ENCODE results near the gene PPP2R5C.

The PPP2R5C gene

DNA sequence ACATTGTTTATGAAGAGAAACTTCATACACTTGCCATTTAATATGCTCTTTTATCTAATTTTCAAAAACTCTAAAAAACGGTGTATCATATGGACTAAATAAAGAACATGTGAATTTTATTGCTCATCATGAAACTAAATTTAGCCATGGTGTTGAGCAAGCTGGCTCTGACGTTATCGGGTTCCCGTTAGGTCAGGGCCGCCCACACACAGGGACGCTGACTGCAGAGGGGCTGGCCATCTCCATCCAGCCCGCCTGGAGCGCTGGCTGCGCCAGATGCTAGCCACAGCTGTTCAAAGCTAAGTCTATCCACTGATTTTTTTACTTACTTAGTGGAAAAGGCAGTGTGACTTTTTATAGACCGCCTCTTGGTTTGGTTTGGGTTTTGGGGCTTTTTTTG, 166.3 kb downstream of the PPP2R5C start:
- peak; percentile 90 for DNase-seq (ENCODE audit: low read depth, low spot score)
- in situ Hi-C loops (cut with HindIII; ENCODE audit: low sequenced_read_pairs), result no loop called here

DNA sequence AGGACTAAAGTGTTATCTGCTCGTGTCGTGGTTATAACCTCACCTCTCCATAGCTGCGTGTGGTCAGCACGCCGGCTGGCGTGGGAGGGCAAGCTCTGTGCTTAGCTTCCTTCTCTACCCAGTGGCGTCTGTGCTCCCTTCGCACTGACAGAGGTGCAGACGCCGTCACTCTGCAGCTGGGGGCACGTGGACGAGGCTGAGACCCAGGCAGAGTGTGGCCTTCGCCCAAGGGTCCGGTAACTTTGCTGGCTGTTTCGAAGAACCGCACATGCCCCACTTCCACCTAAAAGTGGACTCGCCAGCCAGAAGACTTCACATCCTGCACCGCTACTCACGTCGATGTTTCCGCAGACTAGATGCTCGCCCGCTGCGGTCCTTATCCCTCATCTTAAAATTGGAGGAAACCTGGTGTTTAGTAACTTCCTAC, 166.9 kb downstream of the PPP2R5C start:
- DNase-seq (ENCODE audit: low read depth, low spot score), result no peak
- in situ Hi-C loops (cut with HindIII; ENCODE audit: low sequenced_read_pairs), result no loop called here
- no peak overlapping the region for H3K4me3 ChIP-seq (ENCODE audit: low read depth, low read length)
- TF ChIP-seq, protein P1, sequence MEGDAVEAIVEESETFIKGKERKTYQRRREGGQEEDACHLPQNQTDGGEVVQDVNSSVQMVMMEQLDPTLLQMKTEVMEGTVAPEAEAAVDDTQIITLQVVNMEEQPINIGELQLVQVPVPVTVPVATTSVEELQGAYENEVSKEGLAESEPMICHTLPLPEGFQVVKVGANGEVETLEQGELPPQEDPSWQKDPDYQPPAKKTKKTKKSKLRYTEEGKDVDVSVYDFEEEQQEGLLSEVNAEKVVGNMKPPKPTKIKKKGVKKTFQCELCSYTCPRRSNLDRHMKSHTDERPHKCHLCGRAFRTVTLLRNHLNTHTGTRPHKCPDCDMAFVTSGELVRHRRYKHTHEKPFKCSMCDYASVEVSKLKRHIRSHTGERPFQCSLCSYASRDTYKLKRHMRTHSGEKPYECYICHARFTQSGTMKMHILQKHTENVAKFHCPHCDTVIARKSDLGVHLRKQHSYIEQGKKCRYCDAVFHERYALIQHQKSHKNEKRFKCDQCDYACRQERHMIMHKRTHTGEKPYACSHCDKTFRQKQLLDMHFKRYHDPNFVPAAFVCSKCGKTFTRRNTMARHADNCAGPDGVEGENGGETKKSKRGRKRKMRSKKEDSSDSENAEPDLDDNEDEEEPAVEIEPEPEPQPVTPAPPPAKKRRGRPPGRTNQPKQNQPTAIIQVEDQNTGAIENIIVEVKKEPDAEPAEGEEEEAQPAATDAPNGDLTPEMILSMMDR (IDR thresholded peaks at IDR 0.05; ENCODE audit: low read depth, low read length), result no peak

More for the DNA sequence above, 166.3 kb downstream of the PPP2R5C start:
- TF ChIP-seq, protein P1 (IDR thresholded peaks at IDR 0.05; ENCODE audit: low read depth, low read length), result no peak
- no peak overlapping the region for H3K4me3 ChIP-seq (ENCODE audit: low read depth, low read length)

DNA sequence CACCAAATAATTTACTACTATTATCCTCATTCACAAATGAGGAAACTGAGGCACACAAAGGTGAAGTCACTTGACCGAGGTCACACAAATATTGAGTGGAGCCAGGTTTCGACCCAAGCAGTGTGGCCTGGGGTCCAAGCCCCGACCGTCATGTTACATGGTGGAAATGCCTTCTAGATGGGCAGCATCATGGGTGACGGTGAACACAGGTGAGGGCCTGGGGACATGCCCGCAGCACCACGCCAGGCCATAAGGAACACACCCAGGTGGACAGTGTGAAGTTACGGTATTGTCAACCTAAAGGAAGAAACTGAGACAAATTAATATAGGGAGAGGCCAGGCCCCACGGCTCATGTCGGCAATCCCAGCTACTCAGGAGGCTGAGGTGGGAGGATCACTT, 167.6 kb downstream of the PPP2R5C start:
- H3K4me3 ChIP-seq (ENCODE audit: low read depth, low read length), result no peak overlapping the region
- no peak for DNase-seq (ENCODE audit: low read depth, low spot score)
- in situ Hi-C loops (cut with HindIII; ENCODE audit: low sequenced_read_pairs), result no loop called here
- TF ChIP-seq, protein P1 (IDR thresholded peaks at IDR 0.05; ENCODE audit: low read depth, low read length), result no peak

DNA sequence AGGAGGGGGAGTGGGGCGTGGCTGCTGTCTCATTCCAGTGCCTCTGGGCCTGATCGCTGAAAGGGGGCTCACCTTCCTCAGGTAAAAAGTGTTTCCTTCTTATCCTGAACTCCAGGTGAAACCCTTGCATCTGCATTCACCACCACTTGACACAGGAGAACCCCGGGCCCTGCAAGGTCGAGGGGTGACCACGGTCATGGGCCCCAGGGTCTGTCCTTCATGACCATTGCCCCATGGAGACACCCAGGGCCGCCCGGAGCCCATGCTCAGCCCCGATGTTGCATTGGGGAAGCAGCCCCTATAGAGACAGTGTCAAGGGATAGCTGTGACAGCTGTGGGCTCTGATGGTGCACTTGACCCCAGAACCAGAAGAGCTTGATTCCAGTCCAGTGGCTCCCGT, 168.4 kb downstream of the PPP2R5C start:
- TF ChIP-seq, protein P1 (IDR thresholded peaks at IDR 0.05; ENCODE audit: low read depth, low read length), result no peak
- in situ Hi-C loops (cut with HindIII; ENCODE audit: low sequenced_read_pairs), result no loop called here
- H3K4me3 ChIP-seq (ENCODE audit: low read depth, low read length), result no peak overlapping the region
- no peak for DNase-seq (ENCODE audit: low read depth, low spot score)

DNA sequence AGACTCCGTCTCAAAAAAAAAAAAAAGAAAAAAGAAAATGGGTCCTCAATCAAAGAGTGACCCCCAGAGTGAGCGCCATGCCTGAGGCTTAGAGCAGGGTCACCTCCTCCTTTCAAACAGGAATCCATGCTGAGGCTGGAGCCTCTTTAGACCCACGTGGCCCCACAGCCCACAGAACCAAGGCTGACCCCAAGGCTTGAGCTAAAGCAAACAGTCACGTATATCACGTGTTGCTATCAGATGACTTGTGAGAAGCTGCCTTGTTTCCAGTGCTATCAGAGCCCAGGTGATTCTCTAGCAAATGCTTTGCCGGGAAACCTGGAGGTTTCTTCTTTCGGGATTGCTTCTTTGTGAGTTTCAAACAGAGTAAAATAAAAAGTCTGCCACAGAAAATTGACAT, 171.2 kb downstream of the PPP2R5C start:
- in situ Hi-C loops (cut with HindIII; ENCODE audit: low sequenced_read_pairs), result no loop called here
- H3K4me3 ChIP-seq (ENCODE audit: low read depth, low read length), result no peak overlapping the region
- no peak for DNase-seq (ENCODE audit: low read depth, low spot score)

DNA sequence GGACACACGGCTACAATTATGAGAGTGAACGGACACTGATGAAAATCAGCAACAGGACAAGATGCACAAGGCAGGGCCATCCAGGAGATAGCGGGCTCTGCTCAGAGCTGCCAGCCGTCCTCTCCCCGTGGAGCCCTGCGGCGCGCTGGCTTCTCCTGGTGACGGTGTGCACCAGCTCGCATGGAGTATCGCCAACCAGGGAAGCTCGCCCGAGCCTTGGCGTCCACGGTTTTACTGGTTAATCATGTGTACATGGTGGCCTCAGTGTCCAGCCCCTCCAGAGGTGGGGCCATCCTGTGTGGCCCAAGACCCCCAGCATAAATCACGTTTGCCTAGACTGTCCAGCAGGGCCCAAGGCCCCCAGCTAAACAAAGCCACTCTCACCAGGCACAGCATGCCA, 171.7 kb downstream of the PPP2R5C start:
- H3K4me3 ChIP-seq (ENCODE audit: low read depth, low read length), result no peak overlapping the region
- no peak for DNase-seq (ENCODE audit: low read depth, low spot score)
- TF ChIP-seq, protein P1 (IDR thresholded peaks at IDR 0.05; ENCODE audit: low read depth, low read length), result no peak
- in situ Hi-C loops (cut with HindIII; ENCODE audit: low sequenced_read_pairs), result no loop called here

More for the DNA sequence above, 171.2 kb downstream of the PPP2R5C start:
- TF ChIP-seq, protein P1 (IDR thresholded peaks at IDR 0.05; ENCODE audit: low read depth, low read length), result no peak
